GM18520 (cell line): ENCODE results near the gene RGS9.

Experiments
- ATAC-seq: cut with Tn5 transposase; IDR thresholded peaks from one replicate; pipeline ENCODE4 v1.9.1; 2021; ENCODE audit not compliant: unreplicated experiment

RGS9 gene

GRCh38 chr17:65246252-65246651 is 109.1 kb downstream of the RGS9 start:
- ATAC-seq, result no peak

- no peak for ATAC-seq
These were observed 112.6 kb downstream of the RGS9 start for GRCh38 chr17:65249774-65250173.

- ATAC-seq, result no peak
These were observed 117.0 kb downstream of the RGS9 start for GRCh38 chr17:65254166-65254565.

- ATAC-seq, result no peak
These were observed 122.1 kb downstream of the RGS9 start for GRCh38 chr17:65259281-65259680.

GRCh38 chr17:65259696-65260485 is 122.7 kb downstream of the RGS9 start:
- ATAC-seq, result no peak

GRCh38 chr17:65260626-65261025 is 123.5 kb downstream of the RGS9 start:
- no peak for ATAC-seq

- no peak for ATAC-seq
These were observed 124.0 kb downstream of the RGS9 start for GRCh38 chr17:65261152-65261551.

- ATAC-seq, result no peak
These were observed 124.8 kb downstream of the RGS9 start for GRCh38 chr17:65261682-65262636.

GRCh38 chr17:65265276-65265675 is 128.1 kb downstream of the RGS9 start:
- ATAC-seq, result no peak

- ATAC-seq, result no peak
These were observed 131.7 kb downstream of the RGS9 start for GRCh38 chr17:65268832-65269231.

- ATAC-seq, result no peak
These were observed 133.5 kb downstream of the RGS9 start for GRCh38 chr17:65270499-65271253.

GRCh38 chr17:65271296-65271695 is 134.1 kb downstream of the RGS9 start:
- no peak for ATAC-seq
